H9 (cell line): Measurements from ENCODE around the gene SMARCE1. TPM values are rescaled to one million over a fixed set of nuclear protein-coding genes. Genes with fewer than 3 reads are reported as not detected.

Source experiments
- DNase-seq: peaks from one replicate; pipeline ENCODE4 v3.0.0-alpha.2; 2017
- H2AFZ ChIP-seq: one replicate; pipeline ENCODE4 v1.6.1; 2013; ENCODE audit warnings: mild to moderate bottlenecking, low read length, control low read depth, moderate library complexity
- H2AK5ac ChIP-seq: 2 replicates; pipeline ENCODE4 v1.6.1; 2013; ENCODE audit warnings: low read length, control low read depth, mixed read lengths; ENCODE audit not compliant: insufficient read length
- H2BK120ac ChIP-seq: one replicate; pipeline ENCODE4 v1.6.1; 2013; ENCODE audit warnings: low read depth, mild to moderate bottlenecking, low read length, control low read depth, inconsistent platforms; ENCODE audit not compliant: poor library complexity, severe bottlenecking
- H2BK12ac ChIP-seq: 2 replicates; pipeline ENCODE4 v1.6.1; 2013; ENCODE audit warnings: low read length, control low read depth, mixed read lengths, low read depth; ENCODE audit not compliant: insufficient read length
- H2BK15ac ChIP-seq: 2 replicates; pipeline ENCODE4 v1.6.1; 2013; ENCODE audit warnings: low read depth, low read length, control low read depth
- H2BK20ac ChIP-seq: one replicate; pipeline ENCODE4 v1.6.1; 2013; ENCODE audit warnings: low read depth, mild to moderate bottlenecking, low read length, control low read depth, inconsistent platforms; ENCODE audit not compliant: poor library complexity, severe bottlenecking
- H2BK5ac ChIP-seq: 2 replicates; pipeline ENCODE4 v1.6.1; 2013; ENCODE audit warnings: low read length, control low read depth, mixed read lengths; ENCODE audit not compliant: insufficient read length
- H3K14ac ChIP-seq: 2 replicates; pipeline ENCODE4 v1.6.1; 2013; ENCODE audit warnings: low read length, control low read depth; ENCODE audit not compliant: insufficient read depth
- H3K18ac ChIP-seq: 2 replicates; pipeline ENCODE4 v1.6.1; 2013; ENCODE audit warnings: low read depth, mild to moderate bottlenecking, mixed read lengths, low read length, control low read depth; ENCODE audit not compliant: insufficient read length
- H3K23ac ChIP-seq: 2 replicates; pipeline ENCODE4 v1.6.1; 2013; ENCODE audit warnings: low read length, control low read depth, mixed read lengths, low read depth; ENCODE audit not compliant: insufficient read length
- H3K23me2 ChIP-seq: 2 replicates; pipeline ENCODE4 v1.6.1; 2013; ENCODE audit warnings: low read depth, mild to moderate bottlenecking, mixed read lengths, low read length, control low read depth; ENCODE audit not compliant: insufficient read length, poor library complexity, severe bottlenecking
- H3K27ac ChIP-seq: 2 replicates; pipeline ENCODE4 v1.5.1; 2013; ENCODE audit warnings: low read length, control low read depth, mixed read lengths, low read depth; ENCODE audit not compliant: insufficient read length
- H3K27me3 ChIP-seq: 2 replicates; pipeline ENCODE4 v1.6.1; 2013; ENCODE audit warnings: low read length, control low read depth, inconsistent platforms; ENCODE audit not compliant: insufficient read depth
- H3K4ac ChIP-seq: 2 replicates; pipeline ENCODE4 v1.6.1; 2013; ENCODE audit warnings: low read depth, mild to moderate bottlenecking, control low read depth, inconsistent platforms, low read length, moderate library complexity
- H3K4me1 ChIP-seq: 2 replicates; pipeline ENCODE4 v1.6.1; 2013; ENCODE audit warnings: low read length, control low read depth, inconsistent platforms; ENCODE audit not compliant: insufficient read depth
- H3K4me2 ChIP-seq: 2 replicates; pipeline ENCODE4 v1.6.1; 2013; ENCODE audit warnings: low read length, control low read depth, mixed read lengths; ENCODE audit not compliant: insufficient read length, insufficient read depth
- H3K56ac ChIP-seq: 2 replicates; pipeline ENCODE4 v1.6.1; 2013; ENCODE audit warnings: low read depth, mild to moderate bottlenecking, mixed read lengths, low read length, control low read depth; ENCODE audit not compliant: insufficient read length
- H3K79me1 ChIP-seq: 2 replicates; pipeline ENCODE4 v1.6.1; 2013; ENCODE audit warnings: low read depth, mild to moderate bottlenecking, moderate library complexity, low read length, control low read depth, inconsistent platforms; ENCODE audit not compliant: insufficient read depth, poor library complexity, severe bottlenecking
- H3K79me2 ChIP-seq: 2 replicates; pipeline ENCODE4 v1.6.1; 2013; ENCODE audit warnings: low read length, control low read depth, inconsistent platforms; ENCODE audit not compliant: insufficient read depth
- H3K9ac ChIP-seq: 2 replicates; pipeline ENCODE4 v1.6.1; 2013; ENCODE audit warnings: low read length, control low read depth, mixed read lengths; ENCODE audit not compliant: insufficient read length; ENCODE audit errors: extremely low read depth
- H3K9me3 ChIP-seq: one replicate; pipeline ENCODE4 v1.6.1; 2013; ENCODE audit warnings: low read depth, low read length, inconsistent platforms; ENCODE audit not compliant: control insufficient read depth
- H3T11ph ChIP-seq: one replicate; pipeline ENCODE4 v1.6.1; 2013; ENCODE audit warnings: mild to moderate bottlenecking, low read length, control low read depth, inconsistent platforms
- H4K20me1 ChIP-seq: one replicate; pipeline ENCODE4 v1.6.1; 2013; ENCODE audit not compliant: control insufficient read depth, insufficient read length, insufficient read depth
- H4K5ac ChIP-seq: 2 replicates; pipeline ENCODE4 v1.6.1; 2013; ENCODE audit warnings: low read depth, mild to moderate bottlenecking, mixed read lengths, low read length, control low read depth; ENCODE audit not compliant: insufficient read length
- H4K8ac ChIP-seq: replicated peaks from 2 replicates; pipeline ENCODE4 v1.6.1; 2013; ENCODE audit warnings: low read length, control low read depth, mixed read lengths, low read depth; ENCODE audit not compliant: insufficient read length
- H4K91ac ChIP-seq: 2 replicates; pipeline ENCODE4 v1.6.1; 2013; ENCODE audit warnings: low read depth, mild to moderate bottlenecking, moderate library complexity, mixed read lengths, low read length, control low read depth; ENCODE audit not compliant: insufficient read length
- H3K27ac Mint-ChIP-seq, 3 experiments: 2 replicates in 2 of 3; 3 replicates in 1 of 3; pipeline ENCODE4 v1.8.0; 2020 to 2021; ENCODE audit warnings: mixed read lengths in 3 of 3, mild to moderate bottlenecking in 1 of 3, moderate library complexity in 1 of 3
- H3K27me3 Mint-ChIP-seq: 2 replicates; pipeline ENCODE4 v1.8.0; 2021; ENCODE audit warnings: low read depth, mild to moderate bottlenecking, moderate library complexity, mixed read lengths
- H3K36me3 Mint-ChIP-seq, 3 experiments: 2 replicates in 2 of 3; 3 replicates in 1 of 3; pipeline ENCODE4 v1.8.0; 2020 to 2021; ENCODE audit warnings: low read depth in 3 of 3, mixed read lengths in 3 of 3; ENCODE audit not compliant: insufficient read depth in 1 of 3
- H3K4me1 Mint-ChIP-seq, 2 experiments: 2 replicates each; pipeline ENCODE4 v1.8.0; 2020; ENCODE audit warnings: mixed read lengths in 2 of 2
- H3K4me3 Mint-ChIP-seq, 2 experiments: 2 replicates in 1 of 2; 3 replicates in 1 of 2; pipeline ENCODE4 v1.8.0; 2020 to 2021; ENCODE audit warnings: mild to moderate bottlenecking in 2 of 2, mixed read lengths in 2 of 2, moderate library complexity in 1 of 2
- H3K9me3 Mint-ChIP-seq, 2 experiments: 2 replicates in 1 of 2; 3 replicates in 1 of 2; pipeline ENCODE4 v1.8.0; 2020; ENCODE audit warnings: mild to moderate bottlenecking in 2 of 2, mixed read lengths in 2 of 2, moderate library complexity in 1 of 2
- CTCF ChIP-seq: fragments of 200-600 bp; sonication (generic); conservative IDR thresholded peaks from 3 replicates; pipeline ENCODE4 v1.8.0; 2021; ENCODE audit warnings: antibody characterized with exemption, mild to moderate bottlenecking
- WGBS: extraction: QIAGEN DNeasy Blood & Tissue Kit; methylation state at CpG from one replicate; pipeline ENCODE4 v1.1.7; 2013; ENCODE audit warnings: missing lambda C conversion rate, low lambda C conversion rate, mixed read lengths; ENCODE audit not compliant: insufficient read length; ENCODE audit errors: extremely low coverage; 5-methylcytosine and 5-hydroxymethylcytosine counted together
- total RNA-seq: library from RNA; stranded (reverse); gene quantifications from 2 replicates; pipeline ENCODE4 v1.2.1, GENCODE V29; 2021

SMARCE1 gene
- total RNA-seq, 1 experiment from 2014 or later: 122 TPM

GRCh38 chr17:40621578-40621977 lies 26.0 kb downstream of the SMARCE1 start:
- Histone ChIP-seq H2BK5ac (no peak overlapping the region), H4K5ac (no peak overlapping the region), H2AK5ac (no peak overlapping the region), H2AFZ (no peak overlapping the region), H4K20me1 (no peaks in the 10 kb centered on the region), H2BK15ac (no peak overlapping the region), H3T11ph (no peak overlapping the region), H3K9ac (no peak overlapping the region), H2BK20ac (no peak overlapping the region), H3K27me3 (no peaks in the 10 kb centered on the region), H4K91ac (no peak overlapping the region), H3K4me1 (no peaks in the 10 kb centered on the region), H4K8ac (no peak overlapping the region), H3K56ac (no peak overlapping the region), H3K79me1 (no peaks in the 10 kb centered on the region), H3K9me3 (no peaks in the 10 kb centered on the region), H3K4ac (no peak overlapping the region), H3K4me2 (no peak overlapping the region), H3K18ac (no peak overlapping the region), H3K79me2 (no peaks in the 10 kb centered on the region), H2BK120ac (no peak overlapping the region), H3K23me2 (no peaks in the 10 kb centered on the region), H3K23ac (no peak overlapping the region), H3K14ac (no peak overlapping the region), H3K27ac (no peak overlapping the region), H2BK12ac (no peak overlapping the region)
- no peak for DNase-seq
- Mint-ChIP-seq H3K4me3 (no peak overlapping the region), H3K9me3 (no peaks in the 10 kb centered on the region), H3K36me3 (no peaks in the 10 kb centered on the region; a peak in 1 of 7 replicates), H3K4me1 (peaks cover 4 to 7% of the 10 kb centered on the region in 2 experiments; a peak in 3 of 4 replicates), H3K27ac (no peak overlapping the region), H3K27me3 (peaks cover 10% of the 10 kb centered on the region)
- WGBS: no CpG with 5 or more reads among the region's 8 CpGs
- TF ChIP-seq CTCF: no peak
